ENCODE data around the gene CCNQ.

DNA sequence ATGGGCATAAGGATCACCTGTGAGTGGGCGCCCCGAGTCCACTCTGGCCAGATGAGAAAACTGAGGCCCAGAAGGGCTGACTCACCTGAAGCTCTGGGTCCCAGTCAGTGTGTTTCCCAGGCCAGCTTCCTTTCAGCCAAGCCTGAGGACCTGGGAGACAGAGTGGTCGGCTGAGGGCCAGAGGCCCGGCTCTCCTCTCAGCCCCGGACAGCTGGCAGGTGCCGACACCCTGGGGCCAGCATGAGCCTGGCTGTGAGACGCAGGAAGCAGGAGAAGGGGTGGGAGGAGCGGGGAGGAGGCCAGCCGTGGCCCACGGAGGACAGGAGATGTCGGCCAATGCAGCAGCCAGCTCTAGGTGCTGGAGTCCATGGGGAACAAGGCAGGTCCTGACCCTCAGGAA, 52.6 kb downstream of the CCNQ start:
- TF ChIP-seq CTCF (IDR thresholded peaks at IDR 0.05) (no peak), ZFX (IDR thresholded peaks at IDR 0.05; ENCODE audit: borderline replicate concordance) (no peak)
